GM12891 (cell line): ENCODE results near the gene PPP1R2.
A peak's percentile ranks its signal among the peaks of the same experiment; 100 is the strongest.
"Not testable (repeated sequence)": the region's sequence is repeated elsewhere in the genome, so short reads cannot be mapped to it uniquely, and the experiment has no call there.

Experiments
- DNase-seq: peaks from one replicate; pipeline ENCODE4 v3.0.0; 2011; ENCODE audit warnings: low spot score; ENCODE audit not compliant: insufficient read length
- FAIRE-seq: peaks from 2 replicates; lab custom pipeline; 2011; peaks lifted over from hg19 to GRCh38; lab: Jason Lieb, UNC
- PAX5 ChIP-seq: IDR thresholded peaks from 2 replicates; pipeline ENCODE4 v1.6.1; 2011; ENCODE audit warnings: low read length, moderate library complexity, mild to moderate bottlenecking; ENCODE audit not compliant: insufficient read depth, severe bottlenecking
- POLR2A ChIP-seq: IDR thresholded peaks from 2 replicates; pipeline ENCODE4 v1.6.1; 2011; ENCODE audit warnings: low read depth, low read length, control low read depth
- POLR2AphosphoS5 ChIP-seq: IDR thresholded peaks from 2 replicates; pipeline ENCODE4 v1.6.1; 2011; ENCODE audit warnings: low read depth, low read length, control low read depth
- POU2F2 ChIP-seq: IDR thresholded peaks from 2 replicates; pipeline ENCODE4 v1.6.1; 2011; ENCODE audit warnings: low read depth, mild to moderate bottlenecking, control low read depth, low read length, moderate library complexity
- SPI1 ChIP-seq: IDR thresholded peaks from 2 replicates; pipeline ENCODE4 v1.6.1; 2011; ENCODE audit warnings: low read depth, low read length, control low read depth
- TAF1 ChIP-seq: IDR thresholded peaks from 2 replicates; pipeline ENCODE4 v1.6.1; 2011; ENCODE audit warnings: low read depth, low read length, control low read depth

The PPP1R2 gene

DNA sequence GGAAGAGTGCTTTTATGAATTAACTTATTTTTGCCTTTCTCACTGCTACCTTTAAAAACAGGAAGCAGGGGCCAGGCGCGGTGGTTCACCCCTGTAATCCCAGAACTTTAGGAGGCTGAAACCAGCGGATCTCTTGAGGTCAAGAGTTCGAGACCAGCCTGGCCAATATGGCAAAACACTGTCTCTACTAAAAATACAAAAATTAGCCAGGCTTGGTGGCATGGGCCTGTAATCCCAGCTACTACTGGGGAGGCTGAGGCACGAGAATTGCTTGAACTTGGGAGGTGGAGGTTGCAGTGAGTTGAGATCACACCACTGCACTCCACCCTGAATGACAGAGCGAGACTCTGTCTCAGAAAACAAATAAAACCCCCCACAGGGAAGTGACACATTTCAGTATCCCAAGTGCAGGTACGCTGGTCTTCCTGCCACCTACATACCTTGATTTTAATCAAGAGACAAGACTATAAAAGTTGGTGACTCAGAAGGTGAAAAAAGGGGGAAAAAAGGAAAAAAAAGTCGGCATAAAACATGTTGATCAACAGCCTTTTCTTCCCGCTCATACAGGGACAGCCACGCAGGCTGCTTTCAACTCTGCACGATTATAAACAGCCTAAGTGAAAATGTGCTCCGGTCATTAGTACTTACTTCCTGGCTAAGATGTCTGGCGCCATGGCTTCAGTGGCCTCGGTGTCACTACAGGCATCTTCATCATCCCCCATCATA lies 18.8 kb downstream of the PPP1R2 start:
- DNase-seq = no peak
- TF ChIP-seq POLR2A = no peak
- no peak for TF ChIP-seq PAX5
- TF ChIP-seq POU2F2 = no peak
- TF ChIP-seq POLR2AphosphoS5 = no peak
- no peak for TF ChIP-seq TAF1
- TF ChIP-seq SPI1 = no peak
- FAIRE-seq = no peak

- DNase-seq (no peak), FAIRE-seq (peak; percentile 60)
- no peak for TF ChIP-seq PAX5
- TF ChIP-seq SPI1 = peak; percentile 47; the same call in 1 of the 2 replicates
These were observed 20.7 kb downstream of the PPP1R2 start for GRCh38 chr3:195522254-195523023.

DNA sequence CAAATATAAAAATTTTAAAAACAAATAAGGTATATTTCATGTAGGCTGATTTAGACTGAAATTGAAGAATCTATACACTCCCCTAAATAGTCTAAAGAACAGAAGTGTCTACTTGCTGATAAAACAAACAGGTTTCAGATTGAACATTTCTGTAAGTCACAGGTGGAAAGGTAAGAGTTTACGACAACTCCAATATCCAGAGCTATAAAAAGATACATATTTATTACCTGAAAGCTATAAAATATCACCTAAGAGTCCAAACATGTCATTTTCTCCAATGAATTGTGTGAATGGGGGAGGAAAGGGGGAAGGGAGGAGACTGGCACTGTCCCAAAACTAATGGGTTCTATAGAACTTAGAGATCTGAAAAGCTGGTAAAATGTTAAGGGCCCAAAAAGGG lies 26.1 kb downstream of the PPP1R2 start:
- FAIRE-seq = no peak
- TF ChIP-seq POLR2A (no peak), SPI1 (no peak)
- no peak for DNase-seq

GRCh38 chr3:195514610-195515235 lies 28.4 kb downstream of the PPP1R2 start:
- FAIRE-seq = peak; percentile 74

DNA sequence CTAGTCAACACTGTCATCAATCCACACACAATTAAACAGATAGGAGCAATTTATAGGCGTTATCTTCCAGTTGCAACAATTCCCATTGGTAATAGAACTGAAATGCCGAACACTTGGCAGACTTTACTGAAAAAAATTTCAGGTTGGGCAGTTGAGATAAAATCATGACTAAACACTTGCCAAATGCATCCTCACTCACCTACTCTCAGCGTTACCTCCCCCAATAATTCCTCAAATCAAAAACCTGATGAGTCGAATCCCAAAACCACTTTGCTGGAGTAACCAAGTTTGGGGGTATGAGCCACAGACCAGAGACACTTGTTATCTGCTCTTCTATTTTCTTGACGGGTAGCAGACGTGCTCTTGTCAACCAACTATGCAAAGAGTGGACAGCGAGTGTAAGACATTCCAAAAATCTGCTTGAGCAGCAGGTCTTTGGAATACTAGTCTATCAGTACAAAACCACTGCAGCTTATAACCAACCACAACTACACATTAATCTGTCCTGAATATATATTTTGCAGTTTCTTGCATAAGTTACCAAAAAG lies 30.3 kb downstream of the PPP1R2 start:
- TF ChIP-seq POLR2AphosphoS5 = no peak
- no peak for TF ChIP-seq TAF1
- TF ChIP-seq SPI1 = no peak
- TF ChIP-seq PAX5 = no peak
- no peak for TF ChIP-seq POLR2A
- TF ChIP-seq POU2F2 = no peak
- FAIRE-seq (no peak), DNase-seq (no peak)

More at GRCh38 chr3:195514610-195515235, 28.4 kb downstream of the PPP1R2 start:
- DNase-seq = not testable (repeated sequence)

GRCh38 chr3:195511136-195511535 lies 32.0 kb downstream of the PPP1R2 start:
- FAIRE-seq = no peak
- DNase-seq = no peak
- no peak for TF ChIP-seq POU2F2
- TF ChIP-seq TAF1 = no peak
- TF ChIP-seq PAX5 = no peak
- TF ChIP-seq SPI1 = no peak
- TF ChIP-seq POLR2A = no peak
- no peak for TF ChIP-seq POLR2AphosphoS5

- no peak for DNase-seq
- no peak for FAIRE-seq
- TF ChIP-seq PAX5 = no peak
- no peak for TF ChIP-seq TAF1
- TF ChIP-seq POLR2A = no peak
- no peak for TF ChIP-seq POU2F2
- no peak for TF ChIP-seq SPI1
- no peak for TF ChIP-seq POLR2AphosphoS5
These were observed 34.9 kb downstream of the PPP1R2 start for GRCh38 chr3:195508185-195508584.

DNA sequence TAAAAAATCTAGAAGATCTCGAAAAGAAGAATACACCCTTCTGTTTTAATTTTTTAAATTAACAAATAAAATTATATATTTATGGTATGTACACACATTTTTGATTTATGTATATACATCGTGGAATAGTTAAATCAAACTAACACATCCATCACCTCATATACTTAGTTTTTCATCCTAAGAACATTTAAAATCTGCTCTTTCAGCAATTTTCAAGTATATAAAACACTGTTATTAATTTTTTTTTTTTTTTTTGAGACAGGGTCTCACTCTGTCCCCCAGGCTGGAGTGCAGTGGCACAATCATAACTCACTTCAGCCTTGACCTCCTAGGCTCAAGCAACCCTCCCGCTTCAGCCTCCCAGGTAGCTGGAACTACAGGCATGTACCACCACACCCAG lies 67.5 kb downstream of the PPP1R2 start:
- FAIRE-seq = no peak
- no peak for DNase-seq
- no peak for TF ChIP-seq PAX5
- TF ChIP-seq POU2F2 = no peak
- TF ChIP-seq POLR2AphosphoS5 = no peak
- TF ChIP-seq TAF1 = no peak
- no peak for TF ChIP-seq SPI1
- no peak for TF ChIP-seq POLR2A

GRCh38 chr3:195475116-195475515 lies 68.0 kb downstream of the PPP1R2 start:
- FAIRE-seq, DNase-seq: not testable (repeated sequence)

- TF ChIP-seq SPI1 = no peak
- TF ChIP-seq TAF1 = no peak
- no peak for TF ChIP-seq PAX5
- no peak for TF ChIP-seq POLR2AphosphoS5
- no peak for TF ChIP-seq POU2F2
- no peak for TF ChIP-seq POLR2A
- DNase-seq = no peak
- no peak for FAIRE-seq
These were observed 74.3 kb downstream of the PPP1R2 start for GRCh38 chr3:195468841-195469240.
